Measurements from ENCODE around the gene AMIGO3. TPM values are rescaled to one million over a fixed set of nuclear protein-coding genes. Genes with fewer than 3 reads are reported as not detected.
"Not testable (repeated sequence)": the region's sequence is repeated elsewhere in the genome, so short reads cannot be mapped to it uniquely, and the experiment has no call there.

Gene AMIGO3
- total RNA-seq, 1 donor from 2014 or later = 0.35 TPM

GRCh38 chr3:49756036-49756435 is 36.6 kb upstream of the AMIGO3 start:
- DNase-seq (ENCODE audit: low spot score) = no peak
- no peak for TF ChIP-seq CTCF (IDR thresholded peaks at IDR 0.05)
- Mint-ChIP-seq H3K4me1 (ENCODE audit: low read depth) (peaks cover 35% of the 10 kb centered on the region), H3K36me3 (ENCODE audit: low read depth) (peaks cover 2% of the 10 kb centered on the region), H3K4me3 (ENCODE audit: unreplicated experiment) (no peak overlapping the region), H3K27ac (ENCODE audit: unreplicated experiment) (peak overlapping the region; percentile 43), H3K9me3 (ENCODE audit: low read depth) (no peaks in the 10 kb centered on the region), H3K27me3 (ENCODE audit: low read depth) (no peaks in the 10 kb centered on the region)

GRCh38 chr3:49754536-49754935 is 35.1 kb upstream of the AMIGO3 start:
- Mint-ChIP-seq H3K4me3 (ENCODE audit: unreplicated experiment) (no peak overlapping the region), H3K27me3 (ENCODE audit: low read depth) (no peaks in the 10 kb centered on the region), H3K4me1 (ENCODE audit: low read depth) (peaks cover 35% of the 10 kb centered on the region), H3K27ac (ENCODE audit: unreplicated experiment) (no peak overlapping the region), H3K36me3 (ENCODE audit: low read depth) (peaks cover 4% of the 10 kb centered on the region), H3K9me3 (ENCODE audit: low read depth) (no peaks in the 10 kb centered on the region)
- no peak for DNase-seq (ENCODE audit: low spot score)
- no peak for TF ChIP-seq CTCF (IDR thresholded peaks at IDR 0.05)

GRCh38 chr3:49751501-49751900 is 32.0 kb upstream of the AMIGO3 start:
- DNase-seq (ENCODE audit: low spot score) = no peak
- Mint-ChIP-seq H3K4me3 (ENCODE audit: unreplicated experiment) (no peak overlapping the region), H3K27ac (ENCODE audit: unreplicated experiment) (peak overlapping the region; percentile 12), H3K9me3 (ENCODE audit: low read depth) (no peaks in the 10 kb centered on the region), H3K27me3 (ENCODE audit: low read depth) (no peaks in the 10 kb centered on the region), H3K36me3 (ENCODE audit: low read depth) (peaks cover 5% of the 10 kb centered on the region), H3K4me1 (ENCODE audit: low read depth) (peaks cover 57% of the 10 kb centered on the region)
- TF ChIP-seq CTCF (IDR thresholded peaks at IDR 0.05) = no peak

GRCh38 chr3:49750056-49750455 is 30.6 kb upstream of the AMIGO3 start:
- Mint-ChIP-seq H3K4me3 (ENCODE audit: unreplicated experiment) (no peak overlapping the region), H3K4me1 (ENCODE audit: low read depth) (peaks cover 55% of the 10 kb centered on the region), H3K9me3 (ENCODE audit: low read depth) (no peaks in the 10 kb centered on the region), H3K36me3 (ENCODE audit: low read depth) (peaks cover 8% of the 10 kb centered on the region), H3K27me3 (ENCODE audit: low read depth) (no peaks in the 10 kb centered on the region), H3K27ac (ENCODE audit: unreplicated experiment) (peak overlapping the region; percentile 70)
- TF ChIP-seq CTCF (IDR thresholded peaks at IDR 0.05) = no peak
- no peak for DNase-seq (ENCODE audit: low spot score)

- not testable (repeated sequence) for H3K9me3 Mint-ChIP-seq (ENCODE audit: low read depth); DNase-seq (ENCODE audit: low spot score); H3K4me3 Mint-ChIP-seq (ENCODE audit: unreplicated experiment); H3K27me3 Mint-ChIP-seq (ENCODE audit: low read depth); H3K36me3 Mint-ChIP-seq (ENCODE audit: low read depth)
- peaks cover 53% of the 10 kb centered on the region for H3K4me1 Mint-ChIP-seq (ENCODE audit: low read depth)
- H3K27ac Mint-ChIP-seq (ENCODE audit: unreplicated experiment) = peak overlapping the region; percentile 70
Observed at GRCh38 chr3:49748874-49749273, 29.4 kb upstream of the AMIGO3 start.

- no peak for TF ChIP-seq CTCF (IDR thresholded peaks at IDR 0.05)
- Mint-ChIP-seq H3K9me3 (ENCODE audit: low read depth) (no peaks in the 10 kb centered on the region), H3K4me3 (ENCODE audit: unreplicated experiment) (no peak overlapping the region), H3K27ac (ENCODE audit: unreplicated experiment) (peak overlapping the region; percentile 86), H3K27me3 (ENCODE audit: low read depth) (no peaks in the 10 kb centered on the region), H3K36me3 (ENCODE audit: low read depth) (peaks cover 8% of the 10 kb centered on the region), H3K4me1 (ENCODE audit: low read depth) (peaks cover 48% of the 10 kb centered on the region)
- DNase-seq (ENCODE audit: low spot score) = no peak
Observed at GRCh38 chr3:49747792-49748480, 28.5 kb upstream of the AMIGO3 start.

Measured in chondrocyte (in vitro differentiated cells).